SK-N-MC (cell line): Measurements from ENCODE around the gene CENPC.

Experiments
- EZH2 ChIP-seq: fragments of 200-600 bp; sonication (generic); IDR thresholded peaks from one replicate; pipeline ENCODE4 v1.6.1; 2017; ENCODE audit warnings: antibody characterized with exemption
- FOXP2 ChIP-seq: optimal IDR thresholded peaks from 2 replicates; pipeline ENCODE3; 2011; ENCODE audit warnings: mild to moderate bottlenecking, moderate library complexity; ENCODE audit not compliant: insufficient read depth; ENCODE audit errors: extremely low read length, control extremely low read depth
- POLR2AphosphoS5 ChIP-seq: IDR thresholded peaks from 2 replicates; pipeline ENCODE4 v1.6.1; 2012; ENCODE audit warnings: mild to moderate bottlenecking, low read depth, low read length, borderline replicate concordance

DNA sequence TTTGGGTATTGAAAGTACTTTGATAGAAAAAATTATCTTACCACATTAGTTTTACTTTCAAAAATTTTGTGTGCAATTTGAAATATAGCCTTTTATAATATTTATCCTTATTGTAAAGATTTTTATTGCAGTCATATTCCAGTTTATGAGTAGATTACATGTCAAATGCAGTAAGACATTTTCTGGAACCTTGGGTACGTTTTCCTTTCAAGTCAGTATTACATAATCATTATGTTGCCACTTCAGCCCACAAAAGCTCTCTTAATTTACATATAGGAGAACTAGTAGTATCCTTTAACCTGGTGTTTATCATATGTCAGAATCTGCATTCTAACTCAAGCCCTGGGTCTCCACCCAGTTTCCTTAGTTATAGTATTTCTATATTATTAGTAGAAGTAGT, 98.5 kb downstream of the CENPC start:
- TF ChIP-seq EZH2 (no peak), POLR2AphosphoS5 (no peak), FOXP2 (no peak)
